GM23248 (cell line): ENCODE measurements around the gene CDH4.

ENCODE experiments used
- EZH2 ChIP-seq: fragments of 200-600 bp; sonication (generic); IDR thresholded peaks from 2 replicates; pipeline ENCODE4 v1.6.1; 2018; ENCODE audit warnings: antibody characterized with exemption, mild to moderate bottlenecking; ENCODE audit not compliant: insufficient read depth, poor library complexity, severe bottlenecking
- EZH2phosphoT487 ChIP-seq: fragments of 200-600 bp; sonication (generic); IDR thresholded peaks from 2 replicates; pipeline ENCODE4 v1.6.1; 2018; ENCODE audit warnings: antibody characterized with exemption, moderate library complexity, mild to moderate bottlenecking, low read depth; ENCODE audit not compliant: insufficient read depth

- no peak for TF ChIP-seq EZH2
- TF ChIP-seq EZH2phosphoT487, result no peak
Measured at GRCh38 chr20:61927193-61927825, 675.2 kb downstream of the CDH4 start.
